ENCODE data around the gene NECTIN1.

GRCh38 chr11:119756169-119756865, 27.3 kb upstream of the NECTIN1 start:
- TF ChIP-seq POLR2A (IDR thresholded peaks at IDR 0.05; ENCODE audit: low read length) (no peak), GATA1 (IDR thresholded peaks at IDR 0.05; ENCODE audit: low read depth, low read length) (no peak)
